Kidney (tissue), 14 donors: ENCODE results near the gene HES6. TPM values are rescaled to one million over a fixed set of nuclear protein-coding genes. Genes with fewer than 3 reads are reported as not detected.

Experiments
- DNase-seq, 5 donors: peaks; one replicate each; pipeline ENCODE4 v3.0.0-alpha.2; 2013 to 2020
- FAIRE-seq: peaks from 2 replicates; lab custom pipeline; 2012; peaks lifted over from hg19 to GRCh38; lab: Jason Lieb, UNC
- H3K27ac ChIP-seq, 2 donors: one replicate each; pipeline ENCODE4 v1.7.0; 2013; ENCODE audit warnings: low read depth in 2 of 2, low read length in 2 of 2, inconsistent platforms in 1 of 2
- H3K27me3 ChIP-seq: one replicate; pipeline ENCODE4 v1.7.1; 2013; ENCODE audit warnings: low read length, inconsistent platforms; ENCODE audit not compliant: control insufficient read depth, insufficient read depth
- H3K36me3 ChIP-seq, 3 donors: one replicate each; pipeline versions ENCODE4 v1.7.0 to v1.7.1; 2013; ENCODE audit warnings: low read length in 3 of 3, control low read depth in 1 of 3, inconsistent platforms in 1 of 3; ENCODE audit not compliant: insufficient read depth in 3 of 3, control insufficient read depth in 2 of 3
- H3K4me1 ChIP-seq, 3 donors: one replicate each; pipeline versions ENCODE4 v1.7.0 to v1.7.1; 2013; ENCODE audit warnings: low read length in 3 of 3, inconsistent platforms in 1 of 3, low read depth in 1 of 3; ENCODE audit not compliant: control insufficient read depth in 2 of 3, insufficient read depth in 2 of 3
- H3K4me3 ChIP-seq, 3 donors: one replicate each; pipeline versions ENCODE4 v1.7.0 to v1.8.1; 2013; ENCODE audit warnings: low read length in 3 of 3, control low read depth in 1 of 3, inconsistent platforms in 1 of 3
- H3K9ac ChIP-seq, 3 donors: one replicate each; pipeline versions ENCODE4 v1.7.0 to v1.7.1; 2013; ENCODE audit warnings: low read length in 3 of 3, control low read depth in 1 of 3, inconsistent platforms in 1 of 3
- H3K9me3 ChIP-seq, 3 donors: one replicate each; pipeline versions ENCODE4 v1.7.0 to v1.7.1; 2013; ENCODE audit warnings: low read length in 3 of 3, control low read depth in 1 of 3, inconsistent platforms in 1 of 3; ENCODE audit not compliant: control insufficient read depth in 2 of 3, insufficient read depth in 1 of 3
- CTCF ChIP-seq: IDR thresholded peaks from 3 replicates; pipeline ENCODE4 v1.5.1; 2012; ENCODE audit warnings: mild to moderate bottlenecking, moderate library complexity, borderline replicate concordance; ENCODE audit not compliant: insufficient read depth; ENCODE audit errors: extremely low read depth
- intact Hi-C: fragments of 100-400 bp; cut with DNase I; formaldehyde crosslinking; loops from one replicate; pipeline ENCODE4 v1.11.1; 2022
- polyA plus RNA-seq: library from polyadenylated mRNA; stranded (reverse); fragments of 350-450 nt; fragmentation: Illumina TruSeq; extraction: RNeasy Lipid Tissue Mini Kit (QIAGEN cat#74804); gene quantifications from one replicate; pipeline ENCODE4 v1.2.3, GENCODE V29; 2014; ENCODE audit warnings: low read depth, low replicate concordance; ENCODE audit not compliant: insufficient read depth
- total RNA-seq: library from RNA; stranded (reverse); fragmentation: NEBNext Ultra II Directional; extraction: Animal tissue kit (Norgen Biotek cat#: 25700); gene quantifications from one replicate; pipeline ENCODE4 v1.2.1, GENCODE V29; 2021
- donor health status: control.
- donor health status: control.
- donor health status: control.
- donor health status: control.
- donor health status: control.
- donor health status: DM: yes; HTN: yes; CAD: no.
- donor health status: Normal renal cell carcinoma (clear cell type).

Gene HES6
- total and polyA plus RNA-seq, 2 donors from 2014 or later, result 5.2 to 5.5 TPM

GRCh38 chr2:238244151-238244550 lies 4.3 kb upstream of the HES6 start:
- Histone ChIP-seq H3K9me3 (no peaks in the 10 kb centered on the region), H3K27ac (no peak overlapping the region)

GRCh38 chr2:238243496-238244076 lies 3.7 kb upstream of the HES6 start:
- no peak for DNase-seq
- Histone ChIP-seq H3K9ac (no peak overlapping the region), H3K27me3 (no peaks in the 10 kb centered on the region), H3K4me3 (no peak overlapping the region), H3K36me3 (peaks cover 0 to 14% (median 9%) of the 10 kb centered on the region in 3 donors), H3K4me1 (peaks cover 0 to 14% (median 10%) of the 10 kb centered on the region in 3 donors), H3K9me3 (no peaks in the 10 kb centered on the region), H3K27ac (no peak overlapping the region)
- intact Hi-C loops, result no loop called here
- FAIRE-seq, result no peak
- no peak for TF ChIP-seq CTCF

More at GRCh38 chr2:238244151-238244550, 4.3 kb upstream of the HES6 start:
- H3K27me3 ChIP-seq, result no peaks in the 10 kb centered on the region
- DNase-seq (no peak), FAIRE-seq (no peak)
- TF ChIP-seq CTCF, result no peak
- peaks cover 0 to 14% (median 10%) of the 10 kb centered on the region in 3 donors for H3K4me1 ChIP-seq
- no peak overlapping the region for H3K4me3 ChIP-seq
- H3K9ac ChIP-seq, result no peak overlapping the region
- intact Hi-C loops, result no loop called here
- peaks cover 0 to 14% (median 9%) of the 10 kb centered on the region in 3 donors for H3K36me3 ChIP-seq

GRCh38 chr2:238242731-238243495 lies 3.1 kb upstream of the HES6 start:
- H3K36me3 ChIP-seq, result peaks cover 0 to 12% (median 9%) of the 10 kb centered on the region in 3 donors
- no peak overlapping the region for H3K9ac ChIP-seq
- peak in 2 of 5 donors; percentile 47 to 51 for DNase-seq
- no peaks in the 10 kb centered on the region for H3K9me3 ChIP-seq
- intact Hi-C loops, result no loop called here
- H3K4me1 ChIP-seq, result peaks cover 0 to 14% (median 10%) of the 10 kb centered on the region in 3 donors
- no peaks in the 10 kb centered on the region for H3K27me3 ChIP-seq
- H3K4me3 ChIP-seq, result no peak overlapping the region
- no peak for FAIRE-seq
- H3K27ac ChIP-seq, result peak overlapping the region; percentile 12 to 55
- no peak for TF ChIP-seq CTCF
